GM12878 (cell line): Measurements from ENCODE around the gene SIPA1.

Experiments
- ELK1 ChIP-seq: IDR thresholded peaks from 2 replicates; pipeline ENCODE4 v1.6.1; 2012; ENCODE audit warnings: low read depth, low read length, improper control_type of control experiment
- TAF1 ChIP-seq: IDR thresholded peaks from 2 replicates; pipeline ENCODE4 v1.6.1; 2011; ENCODE audit warnings: mild to moderate bottlenecking, low read depth, low read length, borderline replicate concordance
- ZNF592 ChIP-seq: fragments of 450-650 bp; IDR thresholded peaks from 2 replicates; pipeline ENCODE4 v1.6.1; 2017; ENCODE audit warnings: mild to moderate bottlenecking, moderate library complexity
- TF ChIP-seq, protein P1 (sequence below), 3 experiments: IDR thresholded peaks in 2 of 3; conservative IDR thresholded peaks in 1 of 3; 2 replicates each; pipeline ENCODE4 v1.5.1; 2011; ENCODE audit warnings: low read depth in 3 of 3, low read length in 3 of 3, mild to moderate bottlenecking in 3 of 3, control low read depth in 2 of 3, moderate library complexity in 2 of 3, inconsistent platforms in 1 of 3, mixed read lengths in 1 of 3; ENCODE audit not compliant: control insufficient read depth in 2 of 3, insufficient read depth in 1 of 3; ENCODE audit errors: extremely low read depth in 1 of 3

DNA sequence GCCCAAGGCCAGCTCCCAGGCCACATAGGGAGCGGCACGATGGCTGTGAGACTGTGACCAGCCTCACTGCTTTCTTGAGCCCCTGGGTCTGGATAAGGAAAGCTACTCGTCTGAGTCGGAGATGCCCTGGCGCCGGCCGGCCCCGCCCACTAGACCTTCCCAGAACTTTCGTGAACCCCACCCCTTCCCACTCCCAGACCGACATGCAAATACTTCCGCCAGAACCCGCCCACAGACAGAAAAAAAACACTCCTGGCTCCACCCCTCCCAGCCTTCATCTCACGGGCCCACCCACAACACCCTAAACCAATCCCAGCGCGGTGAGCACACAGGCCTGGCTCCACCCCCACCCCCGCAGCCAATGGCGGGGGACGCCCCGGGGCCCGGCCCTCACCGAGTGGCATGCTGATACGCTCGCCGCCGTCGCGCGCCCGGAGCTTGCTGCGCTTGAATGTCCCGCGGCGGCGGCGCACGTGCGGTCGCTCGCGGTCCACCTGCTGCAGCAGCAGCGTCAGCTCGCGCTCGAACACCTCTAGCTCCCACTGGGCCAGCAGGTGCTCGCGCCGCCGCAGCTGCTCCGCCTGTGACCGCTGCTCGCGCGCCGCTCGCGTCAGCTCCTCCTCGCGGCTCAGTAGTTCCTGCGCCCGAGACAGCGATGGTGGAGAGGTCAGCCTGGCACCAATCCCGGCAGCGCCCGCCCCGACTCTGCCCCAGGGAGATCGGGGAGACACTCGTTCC, 30.9 kb upstream of the SIPA1 start:
- TF ChIP-seq TAF1 (no peak), ZNF592 (no peak), ELK1 (no peak)
- TF ChIP-seq, protein P1, sequence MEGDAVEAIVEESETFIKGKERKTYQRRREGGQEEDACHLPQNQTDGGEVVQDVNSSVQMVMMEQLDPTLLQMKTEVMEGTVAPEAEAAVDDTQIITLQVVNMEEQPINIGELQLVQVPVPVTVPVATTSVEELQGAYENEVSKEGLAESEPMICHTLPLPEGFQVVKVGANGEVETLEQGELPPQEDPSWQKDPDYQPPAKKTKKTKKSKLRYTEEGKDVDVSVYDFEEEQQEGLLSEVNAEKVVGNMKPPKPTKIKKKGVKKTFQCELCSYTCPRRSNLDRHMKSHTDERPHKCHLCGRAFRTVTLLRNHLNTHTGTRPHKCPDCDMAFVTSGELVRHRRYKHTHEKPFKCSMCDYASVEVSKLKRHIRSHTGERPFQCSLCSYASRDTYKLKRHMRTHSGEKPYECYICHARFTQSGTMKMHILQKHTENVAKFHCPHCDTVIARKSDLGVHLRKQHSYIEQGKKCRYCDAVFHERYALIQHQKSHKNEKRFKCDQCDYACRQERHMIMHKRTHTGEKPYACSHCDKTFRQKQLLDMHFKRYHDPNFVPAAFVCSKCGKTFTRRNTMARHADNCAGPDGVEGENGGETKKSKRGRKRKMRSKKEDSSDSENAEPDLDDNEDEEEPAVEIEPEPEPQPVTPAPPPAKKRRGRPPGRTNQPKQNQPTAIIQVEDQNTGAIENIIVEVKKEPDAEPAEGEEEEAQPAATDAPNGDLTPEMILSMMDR (IDR thresholded peaks at IDR 0.05 in 2 of 3, conservative IDR thresholded peaks at IDR 0.05 in 1 of 3; ENCODE audit: control insufficient read depth in 2 of 3, extremely low read depth in 1 of 3, insufficient read depth in 1 of 3, low read depth in 3 of 3, low read length in 3 of 3) = no peak
